Neuronal stem cell (in vitro differentiated cells): Measurements from ENCODE around the gene BBS1.

ENCODE experiments used
- DNase-seq: peaks from one replicate; pipeline ENCODE4 v3.0.0-alpha.2; 2013; ENCODE audit warnings: low spot score
- H2AFZ ChIP-seq: one replicate; pipeline ENCODE4 v1.6.1; 2013; ENCODE audit warnings: mild to moderate bottlenecking, low read length, inconsistent platforms
- H2AK5ac ChIP-seq: 2 replicates; pipeline ENCODE4 v1.6.1; 2013; ENCODE audit warnings: low read depth, mild to moderate bottlenecking, inconsistent platforms, low read length, moderate library complexity, mixed read lengths
- H2BK120ac ChIP-seq: 2 replicates; pipeline ENCODE4 v1.6.1; 2013; ENCODE audit warnings: low read depth, mild to moderate bottlenecking, inconsistent platforms, low read length, moderate library complexity, mixed read lengths
- H2BK12ac ChIP-seq: one replicate; pipeline ENCODE4 v1.6.1; 2013; ENCODE audit warnings: low read length, inconsistent platforms
- H2BK15ac ChIP-seq: 2 replicates; pipeline ENCODE4 v1.6.1; 2013; ENCODE audit warnings: mild to moderate bottlenecking, low read length, inconsistent platforms, mixed read lengths
- H2BK5ac ChIP-seq: one replicate; pipeline ENCODE4 v1.6.1; 2013; ENCODE audit warnings: inconsistent platforms, mild to moderate bottlenecking, low read length, moderate library complexity
- H3K14ac ChIP-seq: one replicate; pipeline ENCODE4 v1.6.1; 2013; ENCODE audit warnings: low read length, inconsistent platforms
- H3K18ac ChIP-seq: 2 replicates; pipeline ENCODE4 v1.6.1; 2013; ENCODE audit warnings: low read length, inconsistent platforms
- H3K23ac ChIP-seq: 2 replicates; pipeline ENCODE4 v1.6.1; 2013; ENCODE audit warnings: low read depth, mild to moderate bottlenecking, mixed read lengths, low read length, inconsistent platforms; ENCODE audit not compliant: poor library complexity
- H3K27ac ChIP-seq: replicated peaks from 3 replicates; pipeline ENCODE4 v1.5.1; 2013; ENCODE audit warnings: low read length, inconsistent platforms
- H3K27me3 ChIP-seq, 3 experiments: 2 replicates each; pipeline ENCODE4 v1.6.1; 2013; ENCODE audit warnings: low read length in 3 of 3, mild to moderate bottlenecking in 2 of 3, inconsistent platforms in 1 of 3, low read depth in 1 of 3, mixed read lengths in 1 of 3, moderate library complexity in 1 of 3; ENCODE audit not compliant: control insufficient read depth in 3 of 3, insufficient read depth in 3 of 3
- H3K36me3 ChIP-seq, 2 donors: replicated peaks in 1 of 2; 2 replicates each; pipeline ENCODE4 v1.6.1; 2013; ENCODE audit warnings: low read length in 2 of 2; ENCODE audit not compliant: control insufficient read depth in 2 of 2, insufficient read depth in 2 of 2
- H3K4ac ChIP-seq: 2 replicates; pipeline ENCODE4 v1.6.1; 2013; ENCODE audit warnings: inconsistent platforms, mild to moderate bottlenecking, low read length, moderate library complexity
- H3K4me1 ChIP-seq, 2 donors: 1 replicate in 1 of 2; 2 replicates in 1 of 2; pipeline ENCODE4 v1.6.1; 2013; ENCODE audit warnings: low read length in 2 of 2, low read depth in 1 of 2; ENCODE audit not compliant: control insufficient read depth in 2 of 2, insufficient read depth in 1 of 2
- H3K4me2 ChIP-seq: one replicate; pipeline ENCODE4 v1.6.1; 2013; ENCODE audit warnings: mild to moderate bottlenecking, low read length, inconsistent platforms; ENCODE audit not compliant: insufficient read depth, poor library complexity, severe bottlenecking
- H3K4me3 ChIP-seq, 2 donors: 2 replicates each; pipeline ENCODE4 v1.5.1; 2013; ENCODE audit warnings: low read length in 2 of 2, mild to moderate bottlenecking in 2 of 2, inconsistent platforms in 1 of 2, moderate library complexity in 1 of 2
- H3K79me1 ChIP-seq: one replicate; pipeline ENCODE4 v1.6.1; 2013; ENCODE audit warnings: low read depth, mild to moderate bottlenecking, inconsistent platforms, low read length, moderate library complexity
- H3K9ac ChIP-seq: one replicate; pipeline ENCODE4 v1.6.1; 2013; ENCODE audit warnings: mild to moderate bottlenecking, low read depth, low read length, inconsistent platforms; ENCODE audit not compliant: poor library complexity
- H3K9me3 ChIP-seq, 2 donors: replicated peaks in 1 of 2; 2 replicates each; pipeline versions ENCODE3 to v1.6.1; 2013; ENCODE audit warnings: low read length in 2 of 2, mild to moderate bottlenecking in 2 of 2, inconsistent platforms in 1 of 2, low read depth in 1 of 2, mixed read lengths in 1 of 2, moderate library complexity in 1 of 2; ENCODE audit not compliant: control insufficient read depth in 2 of 2, insufficient read depth in 1 of 2
- H4K8ac ChIP-seq: one replicate; pipeline ENCODE4 v1.6.1; 2013; ENCODE audit warnings: low read depth, mild to moderate bottlenecking, inconsistent platforms, low read length, moderate library complexity
- H4K91ac ChIP-seq: one replicate; pipeline ENCODE4 v1.6.1; 2013; ENCODE audit warnings: low read length, low read depth, mild to moderate bottlenecking, inconsistent platforms; ENCODE audit not compliant: poor library complexity
- WGBS, 2 donors: extraction: QIAGEN DNeasy Blood & Tissue Kit; methylation state at CpG; one replicate each; pipeline ENCODE4 v1.1.7; 2013; ENCODE audit warnings: missing lambda C conversion rate in 2 of 2, mixed read lengths in 1 of 2; ENCODE audit not compliant: insufficient read length in 2 of 2, insufficient replicate concordance in 1 of 2; ENCODE audit errors: extremely low coverage in 2 of 2; 5-methylcytosine and 5-hydroxymethylcytosine counted together

Gene BBS1

GRCh38 chr11:66548774-66549630 is 38.6 kb downstream of the BBS1 start:
- Histone ChIP-seq H3K4me2 (no peak overlapping the region), H3K9me3 (no peaks in the 10 kb centered on the region), H4K8ac (no peak overlapping the region), H2BK5ac (no peak overlapping the region), H3K4me3 (no peak overlapping the region), H3K36me3 (no peaks in the 10 kb centered on the region), H3K18ac (peak overlapping the region; percentile 76), H4K91ac (peak overlapping the region; percentile 59), H3K14ac (peak overlapping the region; percentile 15), H2BK120ac (no peak overlapping the region), H3K4ac (no peak overlapping the region), H3K79me1 (no peaks in the 10 kb centered on the region), H2BK12ac (peak overlapping the region; percentile 68), H3K9ac (peak overlapping the region; percentile 64), H3K23ac (peak overlapping the region; percentile 1), H2AFZ (no peak overlapping the region), H3K4me1 (peaks cover 14 to 26% of the 10 kb centered on the region in 2 donors), H2BK15ac (peak overlapping the region; percentile 50), H3K27ac (peak overlapping the region; percentile 38), H3K27me3 (no peaks in the 10 kb centered on the region), H2AK5ac (peak overlapping the region; percentile 53)
- no peak for DNase-seq
- no CpG with 5 or more reads among the region's 16 CpGs for WGBS, 2 donors

- H3K4me2 ChIP-seq: no peak overlapping the region
- no peak overlapping the region for H3K4ac ChIP-seq
- no peak overlapping the region for H2BK12ac ChIP-seq
- H2BK15ac ChIP-seq: no peak overlapping the region
- no peak overlapping the region for H3K4me3 ChIP-seq
- H3K79me1 ChIP-seq: no peaks in the 10 kb centered on the region
- H2AFZ ChIP-seq: no peak overlapping the region
- H4K8ac ChIP-seq: no peak overlapping the region
- H2AK5ac ChIP-seq: no peak overlapping the region
- H3K36me3 ChIP-seq: no peaks in the 10 kb centered on the region
- H2BK5ac ChIP-seq: no peak overlapping the region
- DNase-seq: no peak
- no peak overlapping the region for H3K23ac ChIP-seq
- H3K27ac ChIP-seq: no peak overlapping the region
- H3K14ac ChIP-seq: no peak overlapping the region
- H3K27me3 ChIP-seq: peaks cover 0 to 3% (median 0%) of the 10 kb centered on the region in 3 experiments
- no peak overlapping the region for H2BK120ac ChIP-seq
- no peak overlapping the region for H4K91ac ChIP-seq
- no peak overlapping the region for H3K18ac ChIP-seq
- WGBS, 2 donors: no CpG with 5 or more reads among the region's 3 CpGs
- H3K9ac ChIP-seq: no peak overlapping the region
- no peaks in the 10 kb centered on the region for H3K9me3 ChIP-seq
- peaks cover 10 to 26% of the 10 kb centered on the region in 2 donors for H3K4me1 ChIP-seq
Observed at GRCh38 chr11:66549696-66550095, 39.3 kb downstream of the BBS1 start.

GRCh38 chr11:66550887-66551286 is 40.5 kb downstream of the BBS1 start:
- H3K27ac ChIP-seq: no peak overlapping the region
- WGBS, 2 donors: no CpG with 5 or more reads among the region's 4 CpGs

GRCh38 chr11:66554602-66555001 is 44.2 kb downstream of the BBS1 start:
- H3K18ac ChIP-seq: peak overlapping the region; percentile 19
- no peak overlapping the region for H4K91ac ChIP-seq
- peak overlapping the region; percentile 71 for H2BK5ac ChIP-seq
- no peak overlapping the region for H3K4me3 ChIP-seq
- H3K79me1 ChIP-seq: no peaks in the 10 kb centered on the region
- H3K27ac ChIP-seq: no peak overlapping the region
- H2BK15ac ChIP-seq: no peak overlapping the region
- H3K4me2 ChIP-seq: no peak overlapping the region
- H2BK12ac ChIP-seq: no peak overlapping the region
- H3K14ac ChIP-seq: no peak overlapping the region
- WGBS, 2 donors: no CpG with 5 or more reads among the region's 5 CpGs
- H2BK120ac ChIP-seq: no peak overlapping the region
- H3K23ac ChIP-seq: no peak overlapping the region
- H3K4me1 ChIP-seq: peaks cover 0 to 4% of the 10 kb centered on the region in 2 donors
- no peak overlapping the region for H4K8ac ChIP-seq
- no peaks in the 10 kb centered on the region for H3K36me3 ChIP-seq
- H3K9ac ChIP-seq: no peak overlapping the region
- H3K4ac ChIP-seq: no peak overlapping the region
- no peaks in the 10 kb centered on the region for H3K9me3 ChIP-seq
- H2AK5ac ChIP-seq: no peak overlapping the region
- peaks cover 0 to 14% (median 0%) of the 10 kb centered on the region in 3 experiments for H3K27me3 ChIP-seq
- no peak for DNase-seq
- no peak overlapping the region for H2AFZ ChIP-seq

More at GRCh38 chr11:66550887-66551286, 40.5 kb downstream of the BBS1 start:
- Histone ChIP-seq H3K9ac (no peak overlapping the region), H3K79me1 (no peaks in the 10 kb centered on the region), H2AFZ (no peak overlapping the region), H3K4ac (no peak overlapping the region), H3K4me3 (no peak overlapping the region), H2BK15ac (no peak overlapping the region), H3K9me3 (no peaks in the 10 kb centered on the region), H2BK5ac (no peak overlapping the region), H2BK120ac (no peak overlapping the region), H3K27me3 (peaks cover 0 to 14% (median 0%) of the 10 kb centered on the region in 3 experiments), H3K23ac (no peak overlapping the region), H3K4me1 (peaks cover 10 to 26% of the 10 kb centered on the region in 2 donors), H3K18ac (no peak overlapping the region), H4K91ac (no peak overlapping the region), H3K4me2 (no peak overlapping the region), H2AK5ac (peak overlapping the region; percentile 56), H4K8ac (no peak overlapping the region), H3K14ac (no peak overlapping the region), H3K36me3 (no peaks in the 10 kb centered on the region), H2BK12ac (no peak overlapping the region)
- no peak for DNase-seq
